Fibroblast of lung (primary cell): ENCODE measurements around the gene GIGYF1. TPM values are rescaled to one million over a fixed set of nuclear protein-coding genes. Genes with fewer than 3 reads are reported as not detected.
"Not testable (repeated sequence)": the region's sequence is repeated elsewhere in the genome, so short reads cannot be mapped to it uniquely, and the experiment has no call there.

Source experiments
- DNase-seq, 2 donors: peaks; one replicate each; pipeline versions ENCODE4 v3.0.0 to v3.0.0-alpha.2; 2010; ENCODE audit warnings: low read depth in 2 of 2
- H2AFZ ChIP-seq: 2 replicates; pipeline ENCODE4 v1.5.1; 2012; ENCODE audit warnings: low read length, control low read depth, inconsistent platforms
- H3K27ac ChIP-seq: 2 replicates; pipeline ENCODE4 v1.5.1; 2011; ENCODE audit warnings: low read length, control low read depth; ENCODE audit not compliant: insufficient read depth
- H3K27me3 ChIP-seq: 2 replicates; pipeline ENCODE4 v1.5.1; 2011; ENCODE audit warnings: mild to moderate bottlenecking, low read length; ENCODE audit not compliant: control insufficient read depth, insufficient read depth
- H3K36me3 ChIP-seq: 2 replicates; pipeline ENCODE4 v1.5.1; 2011; ENCODE audit warnings: low read length; ENCODE audit not compliant: control insufficient read depth, insufficient read depth
- H3K4me1 ChIP-seq: 2 replicates; pipeline ENCODE4 v1.5.1; 2011; ENCODE audit warnings: low read length; ENCODE audit not compliant: control insufficient read depth, insufficient read depth; ENCODE audit errors: extremely low read depth
- H3K4me2 ChIP-seq: 2 replicates; pipeline ENCODE4 v1.5.1; 2011; ENCODE audit warnings: low read length, control low read depth; ENCODE audit not compliant: insufficient read depth; ENCODE audit errors: extremely low read depth
- H3K4me3 ChIP-seq, 4 experiments: fragments of 200-600 bp in 1 of 4; sonication (generic) in 1 of 4; replicated peaks in 1 of 4; 2 replicates each; pipeline ENCODE4 v1.5.1; 2011 to 2016; ENCODE audit warnings: low read length in 4 of 4, low read depth in 3 of 4, mild to moderate bottlenecking in 3 of 4, control low read depth in 2 of 4, inconsistent platforms in 1 of 4, mixed read lengths in 1 of 4; ENCODE audit not compliant: insufficient read depth in 1 of 4; ENCODE audit errors: control extremely low read depth in 1 of 4
- H3K79me2 ChIP-seq: 2 replicates; pipeline ENCODE4 v1.5.1; 2012; ENCODE audit warnings: mild to moderate bottlenecking, low read length, inconsistent platforms; ENCODE audit not compliant: control insufficient read depth, insufficient read depth
- H3K9ac ChIP-seq: 2 replicates; pipeline ENCODE4 v1.5.1; 2011; ENCODE audit warnings: mild to moderate bottlenecking, low read length, control low read depth; ENCODE audit not compliant: insufficient read depth
- H3K9me3 ChIP-seq: 2 replicates; pipeline ENCODE4 v1.5.1; 2012; ENCODE audit warnings: low read depth, low read length; ENCODE audit not compliant: control insufficient read depth, insufficient read depth
- H4K20me1 ChIP-seq: 2 replicates; pipeline ENCODE4 v1.5.1; 2011; ENCODE audit warnings: low read length; ENCODE audit not compliant: control insufficient read depth, insufficient read depth; ENCODE audit errors: extremely low read depth
- EZH2 ChIP-seq: IDR thresholded peaks from 2 replicates; pipeline ENCODE4 v1.5.1; 2012; ENCODE audit warnings: low read length, control low read depth, mild to moderate bottlenecking; ENCODE audit errors: missing control alignments
- polyA plus RNA-seq, 2 donors: library from polyadenylated mRNA; depleted of rRNA in 1 of 2; stranded (reverse) in 1 of 2; unstranded in 1 of 2; fragments of >200 nt; gene quantifications; 2 replicates each; pipeline ENCODE4 v1.2.1, GENCODE V29; 2011 to 2012; ENCODE audit warnings: missing spikeins in 1 of 2
- total RNA-seq: library from RNA; depleted of rRNA; stranded (reverse); fragments of >200 nt; gene quantifications from 2 replicates; pipeline ENCODE4 v1.2.1, GENCODE V29; 2014
- TF ChIP-seq, protein P1 (sequence below), 2 donors: IDR thresholded peaks in 1 of 2; conservative IDR thresholded peaks in 1 of 2; 1 replicate in 1 of 2; 2 replicates in 1 of 2; pipeline ENCODE4 v1.5.1; 2011 to 2012; ENCODE audit warnings: low read length in 2 of 2, control low read depth in 1 of 2, inconsistent platforms in 1 of 2, low read depth in 1 of 2, mild to moderate bottlenecking in 1 of 2

The GIGYF1 gene
- total and polyA plus RNA-seq, 2 donors (not counting 1 experiment from before 2014, with no cell fraction given) = 3.8 to 15.9 TPM

DNA sequence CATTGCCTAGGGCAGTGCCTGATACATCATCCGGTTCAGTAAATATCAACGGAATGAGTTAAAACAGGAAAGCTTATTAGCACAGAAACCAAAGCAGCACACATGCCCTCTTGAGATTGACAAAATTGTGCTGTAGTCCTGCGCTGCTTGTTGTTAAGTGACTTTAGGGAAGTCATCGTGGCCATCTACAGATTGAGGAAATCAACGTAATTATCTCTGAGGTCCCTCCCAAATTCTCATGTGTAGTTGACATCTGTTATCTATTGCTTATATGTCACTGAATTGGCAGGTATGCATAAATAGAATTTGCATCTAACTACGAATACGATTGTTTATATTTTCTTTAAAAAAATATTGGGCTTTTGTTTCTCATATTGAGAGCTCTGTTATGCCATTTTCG, 24.0 kb downstream of the GIGYF1 start:
- Histone ChIP-seq H3K27ac (no peak overlapping the region), H4K20me1 (no peaks in the 10 kb centered on the region), H2AFZ (no peak overlapping the region), H3K9ac (no peak overlapping the region), H3K4me2 (no peak overlapping the region), H3K9me3 (no peaks in the 10 kb centered on the region), H3K27me3 (no peaks in the 10 kb centered on the region), H3K36me3 (no peaks in the 10 kb centered on the region), H3K4me3 (no peak overlapping the region), H3K4me1 (no peaks in the 10 kb centered on the region), H3K79me2 (peaks cover 13% of the 10 kb centered on the region)
- TF ChIP-seq, protein P1, sequence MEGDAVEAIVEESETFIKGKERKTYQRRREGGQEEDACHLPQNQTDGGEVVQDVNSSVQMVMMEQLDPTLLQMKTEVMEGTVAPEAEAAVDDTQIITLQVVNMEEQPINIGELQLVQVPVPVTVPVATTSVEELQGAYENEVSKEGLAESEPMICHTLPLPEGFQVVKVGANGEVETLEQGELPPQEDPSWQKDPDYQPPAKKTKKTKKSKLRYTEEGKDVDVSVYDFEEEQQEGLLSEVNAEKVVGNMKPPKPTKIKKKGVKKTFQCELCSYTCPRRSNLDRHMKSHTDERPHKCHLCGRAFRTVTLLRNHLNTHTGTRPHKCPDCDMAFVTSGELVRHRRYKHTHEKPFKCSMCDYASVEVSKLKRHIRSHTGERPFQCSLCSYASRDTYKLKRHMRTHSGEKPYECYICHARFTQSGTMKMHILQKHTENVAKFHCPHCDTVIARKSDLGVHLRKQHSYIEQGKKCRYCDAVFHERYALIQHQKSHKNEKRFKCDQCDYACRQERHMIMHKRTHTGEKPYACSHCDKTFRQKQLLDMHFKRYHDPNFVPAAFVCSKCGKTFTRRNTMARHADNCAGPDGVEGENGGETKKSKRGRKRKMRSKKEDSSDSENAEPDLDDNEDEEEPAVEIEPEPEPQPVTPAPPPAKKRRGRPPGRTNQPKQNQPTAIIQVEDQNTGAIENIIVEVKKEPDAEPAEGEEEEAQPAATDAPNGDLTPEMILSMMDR (conservative IDR thresholded peaks at IDR 0.05 in 1 of 2, IDR thresholded peaks at IDR 0.05 in 1 of 2; ENCODE audit: low read depth in 1 of 2, low read length in 2 of 2) = no peak
- TF ChIP-seq EZH2 = no peak
- no peak for DNase-seq

DNA sequence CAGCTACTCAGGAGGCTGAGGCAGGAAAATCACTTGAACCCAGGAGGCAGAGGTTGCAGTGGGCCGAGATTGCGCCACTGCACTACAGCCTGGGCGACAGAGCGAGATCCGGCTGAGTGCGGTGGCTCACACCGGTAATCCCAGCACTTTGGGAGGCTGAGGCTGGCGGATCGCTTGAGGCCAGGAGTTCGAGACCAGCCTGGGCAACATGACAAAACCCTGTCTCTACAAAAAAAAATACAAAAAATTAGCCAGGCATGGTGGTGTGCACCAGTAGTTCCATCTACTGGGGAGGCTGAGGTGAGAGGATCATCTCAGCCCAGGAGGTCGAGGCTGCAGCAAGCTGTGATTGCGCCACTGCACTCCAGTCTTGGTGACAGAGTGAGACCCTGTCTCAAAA, 24.9 kb downstream of the GIGYF1 start:
- not testable (repeated sequence) for H3K27ac ChIP-seq, H3K4me3 ChIP-seq, DNase-seq, H3K27me3 ChIP-seq, H3K4me2 ChIP-seq, H3K36me3 ChIP-seq, H2AFZ ChIP-seq, H4K20me1 ChIP-seq, H3K4me1 ChIP-seq, H3K9me3 ChIP-seq, H3K9ac ChIP-seq, H3K79me2 ChIP-seq

DNA sequence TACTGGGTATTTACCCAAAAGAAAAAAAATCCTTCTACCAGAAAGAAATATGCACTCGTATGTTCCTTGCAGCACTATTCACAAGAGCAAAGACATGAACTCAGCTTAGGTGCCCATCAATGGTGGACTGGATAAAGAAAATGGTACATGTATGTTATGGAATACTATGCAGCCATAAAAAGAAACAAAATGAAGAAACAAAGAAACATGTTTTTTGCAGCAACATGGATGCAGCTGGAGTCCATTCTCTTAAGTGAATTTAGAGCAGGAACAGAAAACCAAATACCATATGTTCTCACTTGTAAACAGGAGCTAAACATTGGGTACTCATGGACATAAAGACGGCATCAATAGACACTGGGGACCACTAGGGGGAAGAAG, 26.0 kb downstream of the GIGYF1 start:
- no peaks in the 10 kb centered on the region for H4K20me1 ChIP-seq
- no peak overlapping the region for H3K27ac ChIP-seq
- DNase-seq = no peak
- TF ChIP-seq, protein P1 (conservative IDR thresholded peaks at IDR 0.05 in 1 of 2, IDR thresholded peaks at IDR 0.05 in 1 of 2; ENCODE audit: low read depth in 1 of 2, low read length in 2 of 2) = no peak
- TF ChIP-seq EZH2 = no peak
- no peaks in the 10 kb centered on the region for H3K36me3 ChIP-seq
- no peak overlapping the region for H2AFZ ChIP-seq
- no peaks in the 10 kb centered on the region for H3K9me3 ChIP-seq
- H3K79me2 ChIP-seq = no peaks in the 10 kb centered on the region
- H3K4me3 ChIP-seq = no peak overlapping the region
- no peak overlapping the region for H3K4me2 ChIP-seq
- H3K27me3 ChIP-seq = no peaks in the 10 kb centered on the region
- no peak overlapping the region for H3K9ac ChIP-seq
- no peaks in the 10 kb centered on the region for H3K4me1 ChIP-seq
